ENCODE data around the gene CCDC57. TPM values are rescaled to one million over a fixed set of nuclear protein-coding genes. Genes with fewer than 3 reads are reported as not detected.

Gene CCDC57
- total and polyA plus RNA-seq, 9 of the 15 experiments (the other 6 are each of a cell fraction or from before 2014, with no cell fraction given): 0.83 to 36.2 (median 13.6) TPM

DNA sequence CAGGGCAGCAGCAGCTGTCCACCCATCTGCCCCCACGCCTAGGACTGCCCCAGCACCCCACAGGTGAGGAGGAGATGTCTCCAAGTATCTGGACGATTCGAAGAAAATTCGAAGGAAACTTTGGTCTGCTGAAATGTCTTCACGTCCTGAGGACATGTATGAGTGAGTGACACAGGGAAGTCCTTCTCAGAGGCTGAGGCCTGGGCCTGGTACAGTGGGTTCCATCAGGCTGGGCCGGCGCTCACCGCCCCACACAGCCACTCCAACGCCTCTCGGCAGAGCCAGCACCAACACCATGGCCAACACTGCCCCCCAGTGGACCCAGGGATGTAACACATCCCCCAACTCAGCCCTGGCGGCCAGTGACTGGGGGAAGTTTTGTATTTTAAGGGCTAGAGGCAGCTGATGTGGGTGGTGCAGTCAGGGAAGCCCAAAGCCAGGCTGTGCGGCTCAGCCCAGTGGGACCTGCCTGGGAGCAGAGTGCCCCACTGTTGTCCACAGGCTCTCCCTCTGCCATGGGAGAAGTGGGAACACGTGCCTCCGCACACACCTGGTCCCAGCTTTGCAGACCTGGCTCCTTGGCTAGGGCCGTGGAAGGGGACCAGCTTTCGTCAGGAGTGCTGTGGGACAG is 58.8 kb downstream of the CCDC57 start (continued):
- no peak for TF ChIP-seq HBP1 (CRISPR knock-in tag; IDR thresholded peaks at IDR 0.05)
- no peak for TF ChIP-seq ZNF140 (CRISPR knock-in tag; IDR thresholded peaks at IDR 0.05)
- no peak for TF ChIP-seq MCM7 (IDR thresholded peaks at IDR 0.05)
- no peak for TF ChIP-seq SUPT5H (IDR thresholded peaks at IDR 0.05)
- no peak for TF ChIP-seq ZNF551 (CRISPR knock-in tag; IDR thresholded peaks at IDR 0.05)
- TF ChIP-seq XRCC5 (IDR thresholded peaks at IDR 0.05; ENCODE audit: low read depth, low read length): peak; percentile 40; the same call in 1 of the 2 replicates
- TF ChIP-seq U2AF2 (optimal IDR thresholded peaks at IDR 0.05; ENCODE audit: low read depth, low read length): no peak
- TF ChIP-seq TEAD4 (IDR thresholded peaks at IDR 0.05; ENCODE audit: low read length): no peak; the same call in 1 of the 2 replicates
- no peak for TF ChIP-seq TEAD4 (CRISPR knock-in tag; IDR thresholded peaks at IDR 0.05; ENCODE audit: borderline replicate concordance)
- TF ChIP-seq FOXK1 (CRISPR knock-in tag; IDR thresholded peaks at IDR 0.05; ENCODE audit: borderline replicate concordance): no peak
- TF ChIP-seq HCFC1 (IDR thresholded peaks at IDR 0.05; ENCODE audit: low read depth, low read length): no peak
- TF ChIP-seq ETS2 (tag; IDR thresholded peaks at IDR 0.05; ENCODE audit: borderline replicate concordance, poor library complexity, severe bottlenecking): no peak
- peak; percentile 65 for TF ChIP-seq VEZF1 (CRISPR knock-in tag; IDR thresholded peaks at IDR 0.05)
- TF ChIP-seq LCOR (CRISPR knock-in tag; IDR thresholded peaks at IDR 0.05): no peak; the same call in 1 of the 2 replicates
- peak; percentile 82 for TF ChIP-seq RB1 (IDR thresholded peaks at IDR 0.05; ENCODE audit: low read depth)
- TF ChIP-seq CEBPB (tag; IDR thresholded peaks at IDR 0.05): no peak
- TF ChIP-seq MTA3 (IDR thresholded peaks at IDR 0.05; ENCODE audit: borderline replicate concordance): no peak
- TF ChIP-seq NCOR1 (IDR thresholded peaks at IDR 0.05): no peak
- TF ChIP-seq SMAD4 (CRISPR knock-in tag; conservative IDR thresholded peaks at IDR 0.05): 0 out of 2 replicates have a peak, but pooled peaks have one; percentile 26
- TF ChIP-seq ZNF12 (CRISPR knock-in tag; IDR thresholded peaks at IDR 0.05): no peak
- no peak for TF ChIP-seq PHB2 (IDR thresholded peaks at IDR 0.05; ENCODE audit: low read depth)
- TF ChIP-seq TFAM (CRISPR knock-in tag; conservative IDR thresholded peaks at IDR 0.05): no peak
- TF ChIP-seq ZNF518B (CRISPR knock-in tag; IDR thresholded peaks at IDR 0.05): no peak
